GM21529 (cell line): ENCODE results near the gene PTPRM.

Source experiments
- ATAC-seq: cut with Tn5 transposase; IDR thresholded peaks from one replicate; pipeline ENCODE4 v1.9.1; 2021; ENCODE audit not compliant: unreplicated experiment

The PTPRM gene

DNA sequence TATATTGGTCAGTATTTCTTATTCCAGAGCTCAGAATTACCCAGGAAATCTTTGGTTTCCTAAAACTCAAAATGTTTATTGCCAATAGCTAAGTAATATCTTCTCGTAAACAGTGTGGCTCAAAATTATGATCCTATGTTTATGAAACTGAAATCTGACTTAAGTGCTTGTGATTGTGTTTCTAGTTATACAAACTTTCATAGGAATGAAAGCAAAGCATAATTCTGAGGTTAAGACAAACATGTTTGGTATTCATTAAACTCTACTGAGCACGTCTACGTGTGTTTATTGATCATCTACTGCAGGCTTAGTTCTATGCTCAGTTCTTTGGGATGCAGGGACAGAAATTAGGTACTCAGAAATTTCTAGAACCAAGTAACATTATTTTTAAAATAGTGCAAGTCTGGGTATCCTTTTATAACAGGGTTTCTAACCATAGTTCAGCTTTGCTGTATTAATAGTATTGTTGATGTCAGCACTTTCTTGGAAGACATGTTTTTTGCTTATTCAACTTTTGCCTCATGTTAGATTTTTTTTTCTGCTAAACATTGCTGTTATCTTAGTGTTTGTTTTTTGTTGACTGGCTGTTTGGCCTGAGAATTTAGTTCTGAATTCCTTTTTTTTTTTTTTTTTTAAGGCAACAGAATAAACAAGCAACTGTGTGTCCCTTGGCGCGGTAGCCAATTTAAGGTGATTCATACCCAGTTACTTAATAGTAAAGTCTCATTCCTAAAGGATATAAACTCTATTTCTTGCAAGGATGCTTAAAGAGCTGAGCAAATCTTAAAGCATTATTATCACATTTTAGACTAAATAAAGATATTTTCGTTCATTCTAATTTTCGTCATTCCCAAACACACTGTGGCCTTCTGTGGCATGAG is 31.3 kb downstream of the PTPRM start:
- ATAC-seq, result no peak

DNA sequence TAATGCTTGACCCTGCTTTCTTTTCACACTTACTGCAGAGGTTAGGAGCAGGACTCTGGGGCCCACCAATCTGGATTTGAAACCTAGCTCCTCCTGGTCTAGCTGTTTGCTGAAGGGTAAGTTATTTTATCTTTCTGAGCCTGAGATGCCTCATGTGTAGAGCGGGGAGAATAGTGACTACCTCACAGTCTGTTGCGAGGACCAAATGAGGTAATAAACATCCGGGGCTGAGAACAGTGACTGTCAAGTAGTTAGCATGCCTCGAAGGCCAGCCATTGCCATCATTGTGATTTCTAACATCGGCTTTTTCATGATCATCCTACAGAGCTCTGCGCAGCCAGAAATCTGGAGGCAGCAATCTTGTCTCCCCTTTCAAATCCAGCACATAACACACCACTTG is 32.9 kb downstream of the PTPRM start:
- ATAC-seq, result no peak

- ATAC-seq, result no peak
Measured at GRCh38 chr18:7600528-7601245, 33.6 kb downstream of the PTPRM start.

DNA sequence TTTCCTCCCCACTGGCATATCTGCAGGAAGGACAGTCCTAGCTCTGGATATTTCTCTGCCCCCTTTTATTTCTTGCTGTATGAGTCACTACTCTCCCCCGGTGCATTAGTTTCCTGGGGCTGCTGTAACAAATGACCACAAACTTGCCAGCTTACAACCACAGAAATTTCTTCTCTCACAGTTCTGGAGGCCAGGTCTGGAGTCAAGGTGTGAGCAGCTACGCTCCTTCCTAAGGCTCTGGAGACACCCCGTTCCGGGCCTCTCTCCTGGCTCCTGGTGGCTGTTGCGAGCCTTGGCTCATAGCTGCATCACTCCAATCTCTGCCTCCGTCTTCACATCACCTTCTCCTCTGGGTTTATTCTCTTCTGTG is 34.1 kb downstream of the PTPRM start:
- ATAC-seq, result no peak

DNA sequence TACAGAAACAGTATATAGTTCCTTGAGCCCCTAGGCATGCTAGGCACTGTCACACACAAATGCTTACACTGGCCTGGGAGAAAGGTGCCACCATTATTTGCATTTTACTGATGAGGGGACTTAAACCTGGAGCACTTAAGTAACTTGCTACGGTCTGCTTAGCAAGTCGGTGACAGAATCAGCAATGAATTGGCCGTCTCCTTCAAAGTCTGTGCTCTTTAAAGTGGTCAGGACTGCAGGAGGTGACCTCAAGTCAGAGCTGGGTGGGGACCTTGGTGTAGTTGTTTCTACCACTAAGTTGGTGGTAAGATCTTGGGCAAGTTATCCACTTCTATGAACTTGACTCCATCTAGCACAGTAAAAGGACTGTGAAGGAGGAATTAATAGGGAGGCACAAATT is 34.8 kb downstream of the PTPRM start:
- no peak for ATAC-seq

DNA sequence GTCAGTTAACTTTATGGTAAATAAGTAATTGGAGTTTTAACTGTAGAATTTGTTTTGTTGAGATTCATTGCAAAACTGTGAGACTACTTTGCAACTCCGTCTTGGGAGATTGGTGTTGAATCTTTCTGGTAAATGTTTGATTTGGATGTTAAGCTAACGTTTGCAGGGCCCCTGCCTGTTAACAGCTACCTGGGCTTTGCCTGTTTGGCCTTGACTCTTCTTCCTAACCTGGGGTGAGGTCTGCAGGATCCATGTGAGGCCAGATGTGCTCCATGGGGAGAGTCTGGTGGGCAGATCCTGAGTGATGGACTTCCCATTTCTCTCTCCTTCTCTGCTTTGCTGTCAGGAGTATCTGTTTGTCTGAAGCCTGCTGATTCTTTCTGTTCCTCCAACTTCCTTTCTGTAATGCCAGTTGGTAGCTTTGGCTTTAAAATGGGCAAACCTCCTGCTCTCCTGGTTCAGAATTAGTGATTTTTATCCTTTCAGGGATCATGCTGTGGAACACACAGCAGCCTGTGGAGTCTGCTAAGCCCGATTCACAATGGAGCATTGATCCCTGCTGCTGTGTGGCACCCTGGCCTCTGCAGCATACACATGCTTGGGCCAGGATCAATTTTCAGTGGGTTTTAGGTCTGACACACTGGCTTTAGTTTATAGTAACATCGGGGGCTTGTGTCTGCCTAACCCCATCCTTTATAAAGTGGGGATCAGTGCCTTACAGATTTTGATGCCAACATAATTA is 36.3 kb downstream of the PTPRM start:
- no peak for ATAC-seq

DNA sequence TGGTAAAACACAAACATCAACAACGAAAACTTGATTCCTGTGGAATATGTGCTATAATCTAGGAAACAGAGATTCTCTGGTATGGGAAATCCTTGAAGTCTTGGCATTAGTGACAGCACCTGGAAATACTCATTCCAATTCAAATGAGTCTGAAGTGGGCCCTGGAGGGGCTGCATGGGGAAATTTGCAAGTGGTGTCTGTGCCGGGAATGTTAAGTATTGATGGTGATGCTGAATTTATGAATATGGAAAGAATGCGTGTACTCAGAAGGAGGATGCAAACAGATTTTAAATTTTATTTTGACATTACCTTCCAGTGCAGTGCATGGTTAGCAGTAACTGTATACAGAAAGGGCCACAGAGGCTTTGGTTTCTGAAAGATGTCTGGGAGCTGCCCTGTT is 37.2 kb downstream of the PTPRM start:
- ATAC-seq, result no peak

GRCh38 chr18:7605705-7606104 is 38.6 kb downstream of the PTPRM start:
- ATAC-seq, result no peak

DNA sequence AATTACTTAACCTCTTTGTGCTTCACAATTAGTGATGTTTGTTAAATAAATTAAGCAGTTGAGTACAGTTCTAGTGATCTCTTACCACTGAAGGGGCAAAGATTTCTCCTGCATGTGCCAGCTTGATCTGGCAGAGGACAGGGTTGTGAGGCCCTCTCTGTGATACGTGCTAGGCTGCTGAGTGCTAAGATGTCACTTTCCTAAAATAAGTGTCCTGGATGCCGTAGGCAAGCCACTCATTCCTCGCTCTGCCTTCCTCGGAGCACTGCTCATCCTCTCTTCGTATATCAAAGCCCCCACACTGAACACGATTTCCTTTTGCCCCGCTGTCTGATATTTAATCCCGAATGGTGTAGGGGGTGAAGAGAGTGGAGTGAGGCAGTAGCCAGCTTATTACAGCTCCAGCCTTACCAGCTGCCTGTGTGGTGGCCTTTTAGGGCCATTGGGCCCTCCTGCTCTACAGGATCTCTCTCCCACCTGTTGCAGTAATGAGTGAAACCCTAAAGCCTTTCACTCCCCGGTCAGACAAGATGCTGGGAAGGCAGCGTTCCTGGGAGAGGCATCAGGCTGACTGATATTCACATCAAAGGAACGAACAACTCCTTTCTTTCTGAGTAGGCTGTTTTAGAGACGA is 40.5 kb downstream of the PTPRM start:
- no peak for ATAC-seq

DNA sequence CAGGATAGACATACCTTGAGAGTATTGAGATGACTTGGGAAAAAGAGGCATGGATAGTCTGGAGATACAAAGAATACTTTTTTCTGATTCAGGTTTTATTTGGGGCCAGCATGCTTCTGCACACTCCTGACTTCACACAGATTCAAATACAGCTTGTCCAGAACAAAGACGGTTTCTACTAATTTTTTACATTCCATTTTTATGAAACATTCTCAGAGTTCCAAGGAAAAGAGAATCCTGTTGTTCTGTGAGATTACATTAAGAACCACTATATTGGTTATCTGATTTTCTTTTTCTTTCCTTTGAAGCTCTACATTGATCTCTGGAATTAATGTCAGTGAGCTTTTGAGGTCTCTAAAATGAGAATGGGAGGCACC is 41.0 kb downstream of the PTPRM start:
- no peak for ATAC-seq

DNA sequence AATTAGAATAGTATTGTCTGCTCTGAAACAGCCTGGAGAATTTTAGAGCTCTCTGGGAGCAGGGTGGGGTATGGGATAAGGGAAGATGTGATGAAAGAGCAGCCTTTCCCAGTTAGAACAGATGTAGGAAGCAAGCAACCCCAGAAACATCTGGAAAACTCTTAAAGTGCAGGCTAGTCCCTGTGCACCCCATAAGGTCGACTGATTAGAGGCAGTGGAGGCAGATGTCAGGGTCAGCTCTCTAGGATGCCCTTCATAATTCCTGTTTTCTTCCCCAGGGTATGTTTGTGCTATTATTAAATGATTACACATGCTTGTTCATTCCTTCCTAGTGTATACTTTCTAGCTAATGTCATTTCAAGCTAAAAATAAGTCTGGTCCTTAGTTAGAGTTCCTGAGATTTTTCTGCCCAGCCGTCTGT is 41.7 kb downstream of the PTPRM start:
- ATAC-seq, result no peak

- ATAC-seq, result no peak
Measured at GRCh38 chr18:7609617-7610016, 42.5 kb downstream of the PTPRM start.

DNA sequence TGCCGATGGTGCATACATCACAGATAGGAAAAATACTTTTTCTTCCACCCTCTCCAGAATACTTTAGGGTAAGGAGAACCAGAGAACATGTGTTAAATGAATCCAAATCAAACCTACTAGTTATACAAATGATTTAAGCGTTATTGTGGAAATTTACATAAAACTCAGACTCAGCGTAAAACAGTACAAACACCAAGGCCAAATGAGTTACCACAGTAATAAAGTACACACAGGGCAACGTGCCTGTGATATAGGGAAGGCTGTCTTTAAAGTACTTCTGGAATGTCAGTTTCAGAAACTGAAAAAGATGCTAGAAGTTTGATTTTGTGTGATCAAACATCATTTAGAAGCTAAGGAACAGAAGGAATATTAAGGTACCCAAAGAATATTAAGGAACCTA is 46.9 kb downstream of the PTPRM start:
- no peak for ATAC-seq

DNA sequence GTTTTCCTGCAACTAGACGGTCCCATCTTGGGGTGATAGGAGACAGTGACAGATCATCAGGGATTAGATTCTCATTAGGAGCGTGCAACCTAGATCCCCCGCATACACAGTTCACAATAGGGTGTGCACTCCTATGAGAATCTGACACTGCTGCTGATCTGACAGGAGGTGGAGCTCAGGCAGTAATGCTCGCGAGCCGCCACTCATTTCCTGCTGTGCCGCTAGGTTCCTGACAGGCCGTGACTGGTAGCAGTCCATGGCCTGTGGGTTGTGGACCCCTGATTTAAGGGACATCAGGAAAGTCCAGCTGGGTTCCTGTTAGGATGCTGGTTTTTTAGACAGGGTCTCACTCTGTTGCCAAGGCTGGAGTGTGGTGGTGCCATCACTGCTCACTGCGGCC is 48.7 kb downstream of the PTPRM start:
- no peak for ATAC-seq

- no peak for ATAC-seq
Measured at GRCh38 chr18:7616661-7617060, 49.5 kb downstream of the PTPRM start.

DNA sequence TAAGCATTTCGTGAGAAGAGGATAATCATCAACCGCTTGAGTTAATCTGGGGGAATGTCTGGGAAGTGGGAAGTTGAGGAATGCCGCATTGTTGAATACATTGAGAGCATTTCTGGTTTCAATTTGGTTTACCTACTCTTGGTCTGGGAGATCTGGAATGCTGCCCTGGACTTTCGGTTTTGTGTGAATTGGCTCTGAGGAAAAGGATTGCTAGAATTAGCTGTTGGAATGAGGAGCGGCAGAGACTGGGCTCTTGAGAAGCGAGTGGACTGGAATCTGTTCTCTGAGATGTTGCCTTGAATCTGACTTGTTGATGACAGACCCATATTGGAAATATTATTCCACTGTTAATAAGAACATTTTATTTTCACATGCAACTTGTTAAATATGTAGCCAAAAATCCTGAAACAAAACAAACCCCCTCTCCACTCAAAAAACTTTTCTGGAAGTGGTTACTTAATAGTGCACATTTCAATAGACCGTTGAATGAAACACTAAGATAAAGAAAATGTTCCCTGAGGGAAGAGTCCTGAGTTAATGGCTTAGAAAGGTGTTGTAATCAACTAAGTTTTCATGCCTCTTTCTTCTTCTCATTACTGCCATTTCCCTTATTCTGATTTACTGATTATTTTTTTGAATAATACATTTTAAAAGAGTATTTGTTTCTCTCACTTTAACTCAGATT is 50.8 kb downstream of the PTPRM start:
- ATAC-seq, result no peak

DNA sequence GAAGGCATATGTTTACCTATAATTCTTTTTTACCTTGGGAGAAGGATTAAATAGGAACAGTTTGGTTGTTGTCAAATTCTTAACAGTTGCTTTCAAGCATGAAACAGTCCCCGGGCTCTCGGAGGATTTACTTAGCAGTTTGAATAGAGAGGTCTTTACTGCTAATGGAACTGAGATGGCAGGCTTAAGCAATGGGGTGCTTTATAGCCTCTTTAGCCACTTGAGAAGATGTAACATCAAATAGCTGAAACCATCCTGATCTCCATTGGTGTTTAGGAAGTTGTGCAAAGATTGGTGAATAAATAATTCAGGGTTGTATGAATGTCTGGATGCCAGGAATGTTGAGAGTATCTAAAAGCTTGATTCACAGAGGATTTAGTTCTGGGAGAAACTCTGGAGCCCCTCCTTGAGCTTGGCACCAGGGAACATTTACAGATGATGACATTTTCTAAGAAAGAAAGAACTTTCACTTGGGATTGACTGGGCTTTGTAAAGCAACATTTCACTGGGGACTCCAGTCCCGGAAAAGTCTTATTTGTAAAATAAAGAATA is 51.9 kb downstream of the PTPRM start:
- no peak for ATAC-seq

- ATAC-seq, result no peak
Measured at GRCh38 chr18:7619676-7620075, 52.6 kb downstream of the PTPRM start.

DNA sequence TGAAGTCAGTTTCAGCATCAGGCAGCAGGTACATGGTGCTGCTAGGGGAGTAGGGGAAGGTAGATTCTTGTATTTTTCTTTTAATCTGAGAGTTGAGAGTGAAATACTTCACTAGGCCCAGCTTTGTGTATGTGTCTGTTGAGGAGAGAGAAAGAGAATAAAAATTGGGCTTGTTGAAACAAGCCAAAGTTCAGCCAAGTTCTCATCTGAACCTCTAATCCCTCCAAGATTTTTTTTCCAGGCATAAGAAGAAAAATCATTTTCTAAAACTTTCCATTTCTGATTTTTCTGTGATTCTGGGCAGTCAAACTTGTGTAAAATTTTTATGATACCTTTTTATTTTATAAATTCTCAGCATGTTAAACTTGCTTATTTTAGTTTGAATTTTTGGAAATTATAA is 55.6 kb downstream of the PTPRM start:
- no peak for ATAC-seq

GRCh38 chr18:7623681-7624080 is 56.6 kb downstream of the PTPRM start:
- no peak for ATAC-seq

DNA sequence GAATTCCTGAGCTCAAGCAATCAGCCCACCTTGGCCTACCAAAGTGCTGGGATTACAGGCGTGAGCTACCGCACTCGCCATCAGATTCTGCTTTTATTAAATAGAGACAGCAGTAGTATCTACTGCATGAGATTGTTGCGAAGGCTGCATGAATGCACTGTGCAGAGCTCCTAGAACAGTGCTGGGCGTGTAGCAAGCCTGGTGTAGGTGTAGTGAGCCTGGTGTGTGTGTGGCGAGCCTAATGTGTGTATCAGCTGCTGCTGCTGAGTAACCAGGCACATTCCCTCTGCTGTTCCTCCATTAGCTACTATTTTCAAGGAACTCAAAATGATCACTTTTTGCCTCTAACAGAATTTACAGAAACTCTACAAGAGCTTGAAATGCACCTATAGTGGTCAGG is 57.6 kb downstream of the PTPRM start:
- ATAC-seq, result no peak
